Upper lobe of left lung (tissue), 6 donors: ENCODE measurements around the gene PDE8A. TPM values are rescaled to one million over a fixed set of nuclear protein-coding genes. Genes with fewer than 3 reads are reported as not detected.

Experiments used
- ATAC-seq, 2 donors: fragments of 200-7000 bp; cut with Tn5 transposase; one replicate each; pipeline ENCODE4 v1.9.1; 2022; ENCODE audit warnings: mild to moderate bottlenecking in 2 of 2, moderate library complexity in 2 of 2; ENCODE audit not compliant: low FRiP score in 2 of 2
- DNase-seq, 2 donors: peaks; one replicate each; pipeline ENCODE4 v3.0.0-alpha.2; 2019 to 2020
- H3K27ac ChIP-seq, 4 donors: fragments of 200-600 bp; sonication (generic); one replicate each; pipeline ENCODE4 v1.5.1; 2016 to 2019
- H3K27me3 ChIP-seq, 4 donors: fragments of 200-600 bp; sonication (generic); one replicate each; pipeline ENCODE4 v1.5.1; 2017 to 2019
- H3K36me3 ChIP-seq, 4 donors: fragments of 200-600 bp; sonication (generic); one replicate each; pipeline ENCODE4 v1.5.1; 2016 to 2019
- H3K4me1 ChIP-seq, 4 donors: fragments of 200-600 bp; sonication (generic); one replicate each; pipeline ENCODE4 v1.5.1; 2018 to 2019
- H3K4me3 ChIP-seq, 4 donors: fragments of 200-600 bp; sonication (generic); one replicate each; pipeline ENCODE4 v1.5.1; 2017 to 2019; ENCODE audit warnings: mild to moderate bottlenecking in 2 of 4, moderate library complexity in 1 of 4
- H3K9me3 ChIP-seq, 4 donors: fragments of 200-600 bp; sonication (generic); one replicate each; pipeline ENCODE4 v1.5.1; 2018 to 2019
- CTCF ChIP-seq, 6 experiments: fragments of 450-650 bp in 4 of 6; fragments of 200-600 bp in 2 of 6; sonication (generic) in 2 of 6; IDR thresholded peaks; one replicate each; pipeline ENCODE4 v1.5.1; 2016 to 2019; ENCODE audit warnings: antibody characterized with exemption in 6 of 6
- EP300 ChIP-seq, 4 donors: sonication (generic); formaldehyde crosslinking; IDR thresholded peaks; one replicate each; pipeline ENCODE4 v1.5.1; 2017; ENCODE audit warnings: antibody characterized with exemption in 4 of 4, control low read depth in 2 of 4
- POLR2A ChIP-seq, 4 donors: fragments of 450-650 bp; IDR thresholded peaks; one replicate each; pipeline ENCODE4 v1.5.1; 2016 to 2017; ENCODE audit warnings: antibody characterized with exemption in 4 of 4, mild to moderate bottlenecking in 2 of 4
- POLR2AphosphoS5 ChIP-seq, 2 donors: sonication (generic); formaldehyde crosslinking; IDR thresholded peaks; one replicate each; pipeline ENCODE4 v1.5.1; 2017; ENCODE audit warnings: antibody characterized with exemption in 2 of 2
- WGBS, 2 donors: methylation state at CpG; one replicate each; pipeline ENCODE4 v1.1.5; 2017 to 2018; 5-methylcytosine and 5-hydroxymethylcytosine counted together
- total RNA-seq, 6 donors: library from RNA; depleted of rRNA in 4 of 6; stranded (reverse); fragments of >200 nt in 4 of 6; gene quantifications; one replicate each; pipeline versions ENCODE4 v1.1.0 to v1.2.1, GENCODE V29; 2016 to 2021
- donor health status: DM: no; HTN: no; CAD: no; lungs with moderate emphysema.
- donor health status: DM: no; HTN: yes; CAD: no; lungs with severe emphysema.

PDE8A gene
- total RNA-seq, 6 donors from 2014 or later = 36.5 to 66.0 (median 48.4) TPM

GRCh38 chr15:85109333-85109732 lies 127.7 kb downstream of the PDE8A start:
- Histone ChIP-seq H3K4me1 (no peaks in the 10 kb centered on the region), H3K4me3 (no peak overlapping the region), H3K27me3 (no peaks in the 10 kb centered on the region), H3K9me3 (no peaks in the 10 kb centered on the region), H3K27ac (no peak overlapping the region), H3K36me3 (peaks cover 0 to 15% (median 7%) of the 10 kb centered on the region in 4 donors)
- DNase-seq (no peak), ATAC-seq (no peak)
- TF ChIP-seq POLR2A (IDR thresholded peaks at IDR 0.05) = no peak
- TF ChIP-seq CTCF (IDR thresholded peaks at IDR 0.05) = no peak
- TF ChIP-seq EP300 (IDR thresholded peaks at IDR 0.05) = no peak
- TF ChIP-seq POLR2AphosphoS5 (IDR thresholded peaks at IDR 0.05) = no peak
- WGBS, 2 donors = 80 to 85% methylated on average over 2 of the region's 2 CpGs

- H3K36me3 ChIP-seq = peaks cover 0 to 44% (median 31%) of the 10 kb centered on the region in 4 donors
- WGBS, 2 donors = 67 to 98% methylated on average over 3 of the region's 3 CpGs
These were observed 131.3 kb downstream of the PDE8A start for GRCh38 chr15:85112997-85113396.

DNA sequence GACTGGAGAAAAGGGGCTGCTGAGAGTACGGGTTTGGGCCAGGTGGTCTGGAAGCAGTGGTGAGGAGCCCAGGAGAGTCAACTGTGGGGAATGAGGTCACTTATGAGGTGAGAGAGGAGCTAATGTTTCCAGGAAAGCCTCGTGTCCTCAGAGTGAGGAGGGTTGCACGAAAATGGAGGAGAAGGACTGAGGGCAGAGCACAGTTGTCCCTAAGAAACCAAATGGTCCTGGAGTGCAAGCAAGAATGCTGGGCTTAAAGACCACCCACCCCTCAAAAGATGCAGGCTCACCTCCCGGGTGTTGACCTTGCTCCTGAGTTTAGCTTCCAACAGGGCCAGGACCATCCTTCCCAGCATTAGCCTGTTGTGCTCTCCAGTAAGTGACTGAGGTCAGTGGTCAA lies 133.2 kb downstream of the PDE8A start:
- no peaks in the 10 kb centered on the region for H3K27me3 ChIP-seq
- 94% methylated on average over 4 of the region's 4 CpGs for WGBS, 2 donors
- no peaks in the 10 kb centered on the region for H3K4me1 ChIP-seq
- TF ChIP-seq POLR2AphosphoS5 (IDR thresholded peaks at IDR 0.05) (no peak), POLR2A (IDR thresholded peaks at IDR 0.05) (no peak), EP300 (IDR thresholded peaks at IDR 0.05) (no peak), CTCF (IDR thresholded peaks at IDR 0.05) (no peak)
- H3K9me3 ChIP-seq = no peaks in the 10 kb centered on the region
- no peak overlapping the region for H3K27ac ChIP-seq
- no peak overlapping the region for H3K4me3 ChIP-seq
- DNase-seq (no peak), ATAC-seq (no peak)
- peaks cover 0 to 45% (median 32%) of the 10 kb centered on the region in 4 donors for H3K36me3 ChIP-seq

More at GRCh38 chr15:85112997-85113396, 131.3 kb downstream of the PDE8A start:
- DNase-seq = no peak
- H3K27ac ChIP-seq = no peak overlapping the region
- no peak overlapping the region for H3K4me3 ChIP-seq
- TF ChIP-seq POLR2A (IDR thresholded peaks at IDR 0.05) = no peak
- no peak for TF ChIP-seq CTCF (IDR thresholded peaks at IDR 0.05)
- TF ChIP-seq EP300 (IDR thresholded peaks at IDR 0.05) = no peak
- TF ChIP-seq POLR2AphosphoS5 (IDR thresholded peaks at IDR 0.05) = no peak
- no peaks in the 10 kb centered on the region for H3K4me1 ChIP-seq
- no peaks in the 10 kb centered on the region for H3K9me3 ChIP-seq
- ATAC-seq = no peak
- H3K27me3 ChIP-seq = no peaks in the 10 kb centered on the region

DNA sequence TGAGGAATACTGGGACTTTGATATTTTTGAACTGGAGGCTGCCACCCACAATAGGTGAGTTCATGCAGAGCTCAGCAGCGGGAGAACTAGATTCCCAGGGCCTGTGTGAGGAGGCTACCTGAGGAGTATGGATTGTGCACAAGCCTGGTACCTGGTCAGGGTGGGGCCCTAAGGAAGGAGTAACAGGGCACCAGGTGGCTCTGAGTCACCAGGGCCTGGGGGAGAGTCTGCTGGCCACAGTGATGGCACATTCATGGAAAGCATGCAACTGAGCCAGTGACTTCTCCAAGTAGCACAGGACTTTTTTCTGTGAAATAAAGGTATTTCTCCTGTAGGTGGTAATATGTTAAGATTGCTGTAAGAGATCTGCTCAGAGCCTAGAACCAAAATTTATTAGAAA lies 134.4 kb downstream of the PDE8A start:
- Histone ChIP-seq H3K36me3 (peaks cover 0 to 52% (median 35%) of the 10 kb centered on the region in 4 donors), H3K4me3 (no peak overlapping the region), H3K9me3 (no peaks in the 10 kb centered on the region), H3K27me3 (no peaks in the 10 kb centered on the region), H3K4me1 (no peaks in the 10 kb centered on the region), H3K27ac (no peak overlapping the region)
- WGBS, 2 donors = 100% methylated on average over 1 of the region's 1 CpG; no CpG with 5 or more reads in 1 of the 2 donors
- ATAC-seq (no peak), DNase-seq (no peak)
- TF ChIP-seq CTCF (IDR thresholded peaks at IDR 0.05) = no peak
- no peak for TF ChIP-seq EP300 (IDR thresholded peaks at IDR 0.05)
- TF ChIP-seq POLR2A (IDR thresholded peaks at IDR 0.05) = no peak
- TF ChIP-seq POLR2AphosphoS5 (IDR thresholded peaks at IDR 0.05) = no peak

DNA sequence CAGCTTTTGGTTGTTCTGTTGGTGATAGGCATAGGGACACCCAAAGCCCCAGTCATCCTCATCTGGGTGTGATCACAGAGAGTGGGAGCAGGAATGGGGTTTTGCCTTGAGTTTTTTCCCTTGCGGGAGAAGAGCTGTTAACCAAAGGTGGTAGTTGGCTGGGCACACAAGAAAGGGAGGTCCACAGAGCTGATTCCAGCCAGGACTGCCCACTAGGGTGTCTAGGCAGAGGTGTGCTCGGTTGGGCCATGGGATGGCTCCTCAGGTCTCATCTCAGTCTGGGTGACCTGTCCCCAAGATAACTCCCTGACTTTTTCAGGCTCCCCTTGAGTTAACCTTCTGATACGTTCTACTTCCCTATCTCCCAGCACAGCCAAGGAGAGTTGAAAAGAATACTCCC lies 134.8 kb downstream of the PDE8A start:
- Histone ChIP-seq H3K4me1 (no peaks in the 10 kb centered on the region), H3K9me3 (no peaks in the 10 kb centered on the region), H3K36me3 (peaks cover 0 to 56% (median 36%) of the 10 kb centered on the region in 4 donors), H3K4me3 (no peak overlapping the region), H3K27ac (no peak overlapping the region), H3K27me3 (no peaks in the 10 kb centered on the region)
- TF ChIP-seq POLR2AphosphoS5 (IDR thresholded peaks at IDR 0.05) = no peak
- no peak for TF ChIP-seq CTCF (IDR thresholded peaks at IDR 0.05)
- no peak for TF ChIP-seq POLR2A (IDR thresholded peaks at IDR 0.05)
- TF ChIP-seq EP300 (IDR thresholded peaks at IDR 0.05) = no peak
- ATAC-seq (no peak), DNase-seq (no peak)
- WGBS, 2 donors = 92 to 96% methylated on average over 3 of the region's 3 CpGs
